Caco-2 (cell line): Measurements from ENCODE around the gene SNX25. TPM values are rescaled to one million over a fixed set of nuclear protein-coding genes. Genes with fewer than 3 reads are reported as not detected.

Experiments
- BruUV-seq: library from RNA; stranded (reverse); fragments of 400-500 nt; replicated peaks from 2 replicates; lab custom pipeline; 2021; lab: Mats Ljungman, UMichigan
- CTCF ChIA-PET: fragments of 300-600 bp; sonication (Branson Sonifier 250); formaldehyde crosslinking; loops from one replicate; lab custom pipeline; 2022; ENCODE audit warnings: antibody characterized with exemption; lab: Charles Lee
- POLR2A ChIA-PET: fragments of 300-600 bp; sonication (Branson Sonifier 250); formaldehyde crosslinking; loops from one replicate; lab custom pipeline; 2022; ENCODE audit warnings: antibody characterized with exemption; lab: Charles Lee
- DNase-seq, 2 experiments: peaks; one replicate each; pipeline versions ENCODE4 v3.0.0 to v3.0.0-alpha.2; 2020 to 2022
- H3K27me3 ChIP-seq: replicated peaks from 2 replicates; pipeline ENCODE4 v1.6.0; 2011; ENCODE audit warnings: low read length; ENCODE audit not compliant: control insufficient read depth, insufficient read depth
- H3K36me3 ChIP-seq: 2 replicates; pipeline ENCODE4 v1.5.1; 2011; ENCODE audit warnings: low read length; ENCODE audit not compliant: control insufficient read depth, insufficient read depth
- H3K4me1 ChIP-seq: fragments of 250-450 bp; sonication (Bioruptor Pico); 2 replicates; pipeline ENCODE4 v1.5.1; 2020; ENCODE audit warnings: mild to moderate bottlenecking
- H3K4me3 ChIP-seq: 2 replicates; pipeline ENCODE4 v1.5.1; 2011; ENCODE audit warnings: low read depth, mild to moderate bottlenecking, control low read depth, low read length
- H3K9me3 ChIP-seq: fragments of 250-450 bp; sonication (Bioruptor Pico); 2 replicates; pipeline ENCODE4 v1.5.1; 2020; ENCODE audit warnings: mild to moderate bottlenecking, moderate library complexity
- H3K27ac Mint-ChIP-seq: one replicate; pipeline ENCODE4 v1.8.0; 2022; ENCODE audit warnings: mixed read lengths; ENCODE audit not compliant: unreplicated experiment
- H3K27me3 Mint-ChIP-seq: one replicate; pipeline ENCODE4 v1.8.0; 2022; ENCODE audit warnings: mixed read lengths; ENCODE audit not compliant: insufficient read depth, unreplicated experiment
- H3K36me3 Mint-ChIP-seq: one replicate; pipeline ENCODE4 v1.8.0; 2022; ENCODE audit warnings: mild to moderate bottlenecking, mixed read lengths; ENCODE audit not compliant: insufficient read depth, unreplicated experiment
- H3K4me1 Mint-ChIP-seq: one replicate; pipeline ENCODE4 v1.8.0; 2022; ENCODE audit warnings: low read depth, mixed read lengths; ENCODE audit not compliant: unreplicated experiment
- H3K4me3 Mint-ChIP-seq: one replicate; pipeline ENCODE4 v1.8.0; 2022; ENCODE audit warnings: mild to moderate bottlenecking, moderate library complexity, mixed read lengths; ENCODE audit not compliant: unreplicated experiment
- H3K9me3 Mint-ChIP-seq: one replicate; pipeline ENCODE4 v1.8.0; 2022; ENCODE audit warnings: mixed read lengths; ENCODE audit not compliant: unreplicated experiment
- CTCF ChIP-seq, 2 experiments: fragments of 200-600 bp in 1 of 2; IDR thresholded peaks; 1 replicate in 1 of 2; 2 replicates in 1 of 2; pipeline versions ENCODE4 v1.5.1 to v1.8.0; 2011 to 2022; ENCODE audit warnings: antibody characterized with exemption in 1 of 2, control low read depth in 1 of 2, inconsistent platforms in 1 of 2, low read depth in 1 of 2, low read length in 1 of 2, mild to moderate bottlenecking in 1 of 2, moderate library complexity in 1 of 2; ENCODE audit not compliant: insufficient read depth in 1 of 2, severe bottlenecking in 1 of 2, unreplicated experiment in 1 of 2
- intact Hi-C: fragments of 100-400 bp; cut with micrococcal nuclease; formaldehyde crosslinking; loops from one replicate; pipeline ENCODE4 v1.10.0; 2022; ENCODE audit not compliant: unreplicated experiment
- total RNA-seq: library from RNA; stranded (reverse); gene quantifications from 2 replicates; pipeline ENCODE4 v1.2.3, GENCODE V29; 2022

SNX25 gene
- total RNA-seq, 1 experiment from 2014 or later: 9.3 TPM

DNA sequence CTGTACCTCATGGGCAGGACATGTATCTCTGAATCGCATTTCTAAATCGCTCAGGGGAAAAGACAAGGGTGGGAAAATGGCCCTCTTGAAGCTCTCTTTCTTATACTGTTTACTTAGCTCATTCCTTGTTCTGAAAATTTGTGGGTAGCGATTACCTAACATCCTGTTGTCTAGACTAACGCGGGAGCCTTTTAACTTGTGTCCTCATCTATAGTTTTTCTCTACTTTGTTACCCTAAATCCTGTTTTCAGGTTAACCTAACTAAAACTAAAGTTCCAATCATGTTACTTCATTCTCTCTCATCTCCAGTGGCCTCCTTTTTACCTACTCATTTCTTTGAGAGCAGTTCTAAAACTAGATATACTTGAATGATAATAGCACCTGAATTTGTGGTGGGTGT lies 45.0 kb downstream of the SNX25 start:
- H3K9me3 Mint-ChIP-seq: no peaks in the 10 kb centered on the region
- no peaks in the 10 kb centered on the region for H3K27me3 Mint-ChIP-seq
- no peaks in the 10 kb centered on the region for H3K4me1 Mint-ChIP-seq
- H3K36me3 Mint-ChIP-seq: no peaks in the 10 kb centered on the region
- H3K4me3 ChIP-seq: no peak overlapping the region
- POLR2A ChIA-PET: no interaction called here
- DNase-seq: no peak
- H3K36me3 ChIP-seq: no peaks in the 10 kb centered on the region
- no peak overlapping the region for H3K4me3 Mint-ChIP-seq
- no peak for TF ChIP-seq CTCF (IDR thresholded peaks at IDR 0.05; ENCODE audit: insufficient read depth in 1 of 2, low read depth in 1 of 2, low read length in 1 of 2, severe bottlenecking in 1 of 2, unreplicated experiment in 1 of 2)
- no peaks in the 10 kb centered on the region for H3K27me3 ChIP-seq
- no TSS peak for BruUV-seq
- no peak overlapping the region for H3K27ac Mint-ChIP-seq
- CTCF ChIA-PET: no interaction called here
- intact Hi-C loops: no loop called here
- no peaks in the 10 kb centered on the region for H3K9me3 ChIP-seq
- no peaks in the 10 kb centered on the region for H3K4me1 ChIP-seq

DNA sequence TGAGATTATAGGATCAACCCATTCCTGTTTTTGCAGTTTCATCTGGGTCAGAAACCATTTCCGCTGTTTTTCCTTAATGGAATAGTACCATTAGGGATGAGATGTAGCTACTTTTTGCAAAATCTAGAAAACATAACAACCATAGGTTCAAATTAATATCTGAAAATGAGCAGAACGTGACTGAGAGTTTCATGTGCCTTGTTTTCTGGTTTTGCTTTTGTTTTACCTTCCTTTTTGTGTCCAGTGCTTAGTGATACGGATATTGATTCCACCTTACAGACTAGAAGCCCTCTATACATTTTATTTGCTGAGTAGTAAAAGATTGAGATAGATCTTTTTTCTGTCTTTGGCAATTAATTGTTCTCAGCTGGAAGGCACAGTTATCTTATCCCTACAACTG lies 46.5 kb downstream of the SNX25 start:
- Mint-ChIP-seq H3K4me1 (no peaks in the 10 kb centered on the region), H3K27ac (no peak overlapping the region), H3K27me3 (no peaks in the 10 kb centered on the region), H3K36me3 (no peaks in the 10 kb centered on the region), H3K4me3 (no peak overlapping the region), H3K9me3 (no peaks in the 10 kb centered on the region)
- no peaks in the 10 kb centered on the region for H3K4me1 ChIP-seq
- H3K27me3 ChIP-seq: no peaks in the 10 kb centered on the region
- POLR2A ChIA-PET: no interaction called here
- no peak for TF ChIP-seq CTCF (IDR thresholded peaks at IDR 0.05; ENCODE audit: insufficient read depth in 1 of 2, low read depth in 1 of 2, low read length in 1 of 2, severe bottlenecking in 1 of 2, unreplicated experiment in 1 of 2)
- CTCF ChIA-PET: no interaction called here
- DNase-seq: no peak
- no peaks in the 10 kb centered on the region for H3K36me3 ChIP-seq
- BruUV-seq: no TSS peak
- intact Hi-C loops: no loop called here
- H3K9me3 ChIP-seq: no peaks in the 10 kb centered on the region
- H3K4me3 ChIP-seq: no peak overlapping the region

DNA sequence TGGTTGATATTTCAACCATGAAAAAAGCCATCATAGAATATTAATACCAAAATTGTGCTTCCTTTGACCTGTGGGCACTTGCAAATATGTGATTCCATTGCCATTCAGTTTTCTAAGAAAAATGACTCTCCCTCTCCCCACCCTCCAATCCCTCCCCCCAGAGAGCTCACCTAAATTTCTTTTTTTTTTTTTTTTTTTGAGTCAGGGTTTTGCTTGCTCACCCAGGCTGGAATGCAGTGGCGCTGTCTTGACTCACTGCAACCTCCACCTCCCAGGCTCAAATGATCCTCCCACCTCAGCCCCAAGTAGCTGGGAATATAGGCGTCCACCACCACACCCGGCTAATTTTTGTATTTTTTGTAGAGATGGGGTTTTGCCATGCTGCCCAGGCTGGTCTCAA lies 47.0 kb downstream of the SNX25 start:
- H3K9me3 Mint-ChIP-seq: no peaks in the 10 kb centered on the region
- H3K9me3 ChIP-seq: no peaks in the 10 kb centered on the region
- no TSS peak for BruUV-seq
- ChIA-PET POLR2A (no interaction called here), CTCF (no interaction called here)
- H3K4me1 Mint-ChIP-seq: no peaks in the 10 kb centered on the region
- TF ChIP-seq CTCF (IDR thresholded peaks at IDR 0.05; ENCODE audit: insufficient read depth in 1 of 2, low read depth in 1 of 2, low read length in 1 of 2, severe bottlenecking in 1 of 2, unreplicated experiment in 1 of 2): no peak
- intact Hi-C loops: no loop called here
- no peak overlapping the region for H3K4me3 Mint-ChIP-seq
- no peaks in the 10 kb centered on the region for H3K4me1 ChIP-seq
- H3K36me3 ChIP-seq: no peaks in the 10 kb centered on the region
- DNase-seq: no peak
- H3K4me3 ChIP-seq: no peak overlapping the region
- no peaks in the 10 kb centered on the region for H3K27me3 ChIP-seq
- no peak overlapping the region for H3K27ac Mint-ChIP-seq
- no peaks in the 10 kb centered on the region for H3K36me3 Mint-ChIP-seq
- H3K27me3 Mint-ChIP-seq: no peaks in the 10 kb centered on the region
